Measurements from ENCODE around the gene PSME2.

- TF ChIP-seq CTCF (IDR thresholded peaks at IDR 0.05; ENCODE audit: insufficient read depth, low read depth, low read length) (no peak), EZH2 (IDR thresholded peaks at IDR 0.05; ENCODE audit: insufficient read depth, low read length) (no peak)
Observed at GRCh38 chr14:24121210-24121609, 25.2 kb downstream of the PSME2 start.

Data from astrocyte (in vitro differentiated cells and primary cell).